ENCODE measurements around the gene BBOX1. TPM values are rescaled to one million over a fixed set of nuclear protein-coding genes. Genes with fewer than 3 reads are reported as not detected.

The BBOX1 gene
- total and polyA plus RNA-seq, 2 of the 4 experiments (the other 2 are of a cell fraction): not detected

DNA sequence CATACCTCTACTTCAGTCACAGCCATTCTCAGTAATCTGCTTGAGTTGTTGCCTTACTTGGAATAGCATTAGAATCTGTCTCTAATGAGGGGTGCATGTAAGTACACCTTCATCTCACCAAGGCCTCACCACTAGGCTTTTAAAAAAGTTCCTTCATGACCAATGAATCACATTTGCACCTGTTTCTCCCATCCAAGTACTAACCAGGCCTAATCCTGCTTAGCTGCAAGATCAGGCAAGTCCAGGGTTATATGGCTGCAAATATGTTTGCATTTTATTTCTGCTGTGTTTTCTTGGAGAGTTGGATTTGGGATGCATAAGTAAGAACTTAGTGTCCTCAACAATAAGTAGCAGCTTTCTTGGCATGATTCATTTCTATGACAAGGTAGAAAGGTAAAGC, 66.9 kb downstream of the BBOX1 start:
- Histone ChIP-seq H2AK5ac (ENCODE audit: low read depth, low read length) (no peak overlapping the region), H3K4ac (ENCODE audit: low read depth, low read length) (no peak overlapping the region), H4K8ac (ENCODE audit: low read depth in 2 of 2, low read length in 2 of 2) (no peak overlapping the region), H2BK120ac (ENCODE audit: low read depth, low read length) (no peak overlapping the region), H2AFZ (replicated peaks; ENCODE audit: low read length, poor library complexity) (no peak overlapping the region), H2BK15ac (ENCODE audit: low read depth, low read length) (no peak overlapping the region), H3K9me1 (ENCODE audit: insufficient read depth, low read length) (no peaks in the 10 kb centered on the region), H4K5ac (ENCODE audit: low read depth, low read length) (no peak overlapping the region), H4K91ac (ENCODE audit: insufficient read depth, low read depth, low read length) (no peak overlapping the region), H3K23ac (ENCODE audit: low read depth, low read length) (no peak overlapping the region), H3K18ac (ENCODE audit: low read depth, low read length) (no peak overlapping the region), H3K56ac (ENCODE audit: extremely low read depth, insufficient read depth, low read length) (no peak overlapping the region), H3K14ac (replicated peaks; ENCODE audit: low read depth, low read length) (no peak overlapping the region), H2BK5ac (ENCODE audit: low read depth, low read length, poor library complexity, severe bottlenecking) (no peak overlapping the region), H3K79me1 (ENCODE audit: low read depth in 1 of 2, low read length in 2 of 2) (no peaks in the 10 kb centered on the region), H2AK9ac (replicated peaks; ENCODE audit: low read depth, low read length, poor library complexity) (no peak overlapping the region), H3K4me2 (ENCODE audit: low read depth, low read length) (no peak overlapping the region), H3K9ac (ENCODE audit: low read depth, low read length) (no peak overlapping the region), H3K27ac (ENCODE audit: insufficient read depth, low read length) (no peak overlapping the region), H3K9me3 (ENCODE audit: control insufficient read depth, insufficient read depth, low read length) (no peaks in the 10 kb centered on the region), H2BK20ac (ENCODE audit: low read depth, low read length) (no peak overlapping the region), H3K4me3 (ENCODE audit: insufficient read depth, low read depth, low read length) (no peak overlapping the region), H3K4me1 (ENCODE audit: control insufficient read depth, insufficient read depth, low read length) (no peaks in the 10 kb centered on the region), H3K36me3 (ENCODE audit: control insufficient read depth, insufficient read depth, low read length) (no peaks in the 10 kb centered on the region), H4K20me1 (ENCODE audit: insufficient read depth, low read length) (no peaks in the 10 kb centered on the region), H3K27me3 (ENCODE audit: control insufficient read depth, insufficient read depth, low read length) (no peaks in the 10 kb centered on the region; the same call in 1 of the 2 replicates)
- TF ChIP-seq, protein P1, sequence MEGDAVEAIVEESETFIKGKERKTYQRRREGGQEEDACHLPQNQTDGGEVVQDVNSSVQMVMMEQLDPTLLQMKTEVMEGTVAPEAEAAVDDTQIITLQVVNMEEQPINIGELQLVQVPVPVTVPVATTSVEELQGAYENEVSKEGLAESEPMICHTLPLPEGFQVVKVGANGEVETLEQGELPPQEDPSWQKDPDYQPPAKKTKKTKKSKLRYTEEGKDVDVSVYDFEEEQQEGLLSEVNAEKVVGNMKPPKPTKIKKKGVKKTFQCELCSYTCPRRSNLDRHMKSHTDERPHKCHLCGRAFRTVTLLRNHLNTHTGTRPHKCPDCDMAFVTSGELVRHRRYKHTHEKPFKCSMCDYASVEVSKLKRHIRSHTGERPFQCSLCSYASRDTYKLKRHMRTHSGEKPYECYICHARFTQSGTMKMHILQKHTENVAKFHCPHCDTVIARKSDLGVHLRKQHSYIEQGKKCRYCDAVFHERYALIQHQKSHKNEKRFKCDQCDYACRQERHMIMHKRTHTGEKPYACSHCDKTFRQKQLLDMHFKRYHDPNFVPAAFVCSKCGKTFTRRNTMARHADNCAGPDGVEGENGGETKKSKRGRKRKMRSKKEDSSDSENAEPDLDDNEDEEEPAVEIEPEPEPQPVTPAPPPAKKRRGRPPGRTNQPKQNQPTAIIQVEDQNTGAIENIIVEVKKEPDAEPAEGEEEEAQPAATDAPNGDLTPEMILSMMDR (conservative IDR thresholded peaks at IDR 0.05; ENCODE audit: low read depth, low read length): no peak
- TF ChIP-seq, protein P2, sequence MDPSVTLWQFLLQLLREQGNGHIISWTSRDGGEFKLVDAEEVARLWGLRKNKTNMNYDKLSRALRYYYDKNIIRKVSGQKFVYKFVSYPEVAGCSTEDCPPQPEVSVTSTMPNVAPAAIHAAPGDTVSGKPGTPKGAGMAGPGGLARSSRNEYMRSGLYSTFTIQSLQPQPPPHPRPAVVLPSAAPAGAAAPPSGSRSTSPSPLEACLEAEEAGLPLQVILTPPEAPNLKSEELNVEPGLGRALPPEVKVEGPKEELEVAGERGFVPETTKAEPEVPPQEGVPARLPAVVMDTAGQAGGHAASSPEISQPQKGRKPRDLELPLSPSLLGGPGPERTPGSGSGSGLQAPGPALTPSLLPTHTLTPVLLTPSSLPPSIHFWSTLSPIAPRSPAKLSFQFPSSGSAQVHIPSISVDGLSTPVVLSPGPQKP (IDR thresholded peaks at IDR 0.05; ENCODE audit: borderline replicate concordance, low read depth, low read length): no peak
- TF ChIP-seq MXI1 (IDR thresholded peaks at IDR 0.05; ENCODE audit: borderline replicate concordance, low read depth, low read length): no peak
- no peak for TF ChIP-seq NFE2L2 (IDR thresholded peaks at IDR 0.05; ENCODE audit: low read depth, low read length)
- TF ChIP-seq CHD1 (IDR thresholded peaks at IDR 0.05; ENCODE audit: low read depth, low read length): no peak
- no peak for TF ChIP-seq FOS (IDR thresholded peaks at IDR 0.05; ENCODE audit: low read depth, low read length)
- no peak for TF ChIP-seq POLR2A (IDR thresholded peaks at IDR 0.05; ENCODE audit: low read depth, low read length)
- TF ChIP-seq RAD21 (IDR thresholded peaks at IDR 0.05; ENCODE audit: low read length): no peak
- intact Hi-C loops (cut with micrococcal nuclease): no loop called here
- ChIA-PET POLR2A (ENCODE audit: unreplicated experiment) (no interaction called here), CTCF (no interaction called here)
- BruUV-seq (replicated peaks): no TSS peak
- dilution Hi-C loops (cut with HindIII; ENCODE audit: low sequenced_read_pairs, unreplicated experiment): no loop called here
- in situ Hi-C loops (cut with MboI; ENCODE audit: low sequenced_read_pairs): no loop called here
- DNase-seq (no peak), ATAC-seq (ENCODE audit: low read depth) (no peak)

Measured in IMR-90 (cell line).